Natural killer cell (primary cell): Measurements from ENCODE around the gene MLST8. TPM values are rescaled to one million over a fixed set of nuclear protein-coding genes. Genes with fewer than 3 reads are reported as not detected.

Source experiments
- ATAC-seq, 3 donors: fragments of 150-1000 bp in 2 of 3; fragments of 200-7000 bp in 1 of 3; cut with Tn5 transposase; 1 replicate in 1 of 3; 2 replicates in 2 of 3; pipeline ENCODE4 v1.10.0; 2021; ENCODE audit warnings: mild to moderate bottlenecking in 2 of 3, moderate library complexity in 2 of 3
- DNase-seq, 2 donors: peaks; one replicate each; pipeline versions ENCODE4 v3.0.0 to v3.0.0-alpha.2; 2013 to 2021; ENCODE audit warnings: mixed read lengths in 1 of 2
- H3K27ac ChIP-seq: one replicate; pipeline ENCODE4 v1.5.1; 2013; ENCODE audit warnings: mild to moderate bottlenecking, low read length
- H3K27me3 ChIP-seq: one replicate; pipeline ENCODE4 v1.6.1; 2013; ENCODE audit warnings: low read length; ENCODE audit not compliant: control insufficient read depth, insufficient read depth
- H3K36me3 ChIP-seq: one replicate; pipeline ENCODE4 v1.6.1; 2013; ENCODE audit warnings: low read length; ENCODE audit not compliant: control insufficient read depth, insufficient read depth
- H3K4me1 ChIP-seq: one replicate; pipeline ENCODE4 v1.6.1; 2013; ENCODE audit warnings: low read length; ENCODE audit not compliant: control insufficient read depth, insufficient read depth
- H3K4me3 ChIP-seq: one replicate; pipeline ENCODE4 v1.5.1; 2013; ENCODE audit warnings: low read length
- H3K9me3 ChIP-seq: one replicate; pipeline ENCODE4 v1.6.1; 2013; ENCODE audit warnings: low read length; ENCODE audit not compliant: control insufficient read depth, insufficient read depth
- H3K27ac Mint-ChIP-seq, 2 donors: one replicate each; pipeline ENCODE4 v1.8.0; 2022; ENCODE audit warnings: mild to moderate bottlenecking in 2 of 2, mixed read lengths in 2 of 2, moderate library complexity in 1 of 2
- H3K27me3 Mint-ChIP-seq, 2 donors: one replicate each; pipeline ENCODE4 v1.8.0; 2022; ENCODE audit warnings: low read depth in 2 of 2, mixed read lengths in 2 of 2
- H3K36me3 Mint-ChIP-seq: one replicate; pipeline ENCODE4 v1.8.0; 2022; ENCODE audit warnings: mixed read lengths
- H3K4me1 Mint-ChIP-seq, 2 donors: one replicate each; pipeline ENCODE4 v1.8.0; 2022; ENCODE audit warnings: mixed read lengths in 2 of 2
- H3K4me3 Mint-ChIP-seq: one replicate; pipeline ENCODE4 v1.8.0; 2022; ENCODE audit warnings: mild to moderate bottlenecking, moderate library complexity, mixed read lengths
- H3K9me3 Mint-ChIP-seq, 2 donors: one replicate each; pipeline ENCODE4 v1.8.0; 2022; ENCODE audit warnings: mixed read lengths in 2 of 2
- WGBS: methylation state at CpG from one replicate; pipeline ENCODE4 v1.1.7; 2013; ENCODE audit warnings: missing lambda C conversion rate; ENCODE audit not compliant: insufficient coverage; 5-methylcytosine and 5-hydroxymethylcytosine counted together
- intact Hi-C: fragments of 100-400 bp; cut with micrococcal nuclease; formaldehyde crosslinking; loops from one replicate; pipeline ENCODE4 v1.14.2; 2022
- total RNA-seq, 4 donors: library from RNA; stranded (reverse); fragments of 120-200 nt in 1 of 4; gene quantifications; one replicate each; pipeline versions ENCODE4 v1.2.3 to v1.2.4, GENCODE V29; 2013 to 2022
- TF ChIP-seq, protein P1 (sequence below): fragments of 200-600 bp; IDR thresholded peaks from one replicate; pipeline ENCODE4 v1.8.0; 2022; ENCODE audit warnings: antibody characterized with exemption

The MLST8 gene
- total RNA-seq, 3 donors from 2014 or later (not counting 1 experiment from before 2014, with no cell fraction given), result 19.7 to 30.2 (median 27.8) TPM

DNA sequence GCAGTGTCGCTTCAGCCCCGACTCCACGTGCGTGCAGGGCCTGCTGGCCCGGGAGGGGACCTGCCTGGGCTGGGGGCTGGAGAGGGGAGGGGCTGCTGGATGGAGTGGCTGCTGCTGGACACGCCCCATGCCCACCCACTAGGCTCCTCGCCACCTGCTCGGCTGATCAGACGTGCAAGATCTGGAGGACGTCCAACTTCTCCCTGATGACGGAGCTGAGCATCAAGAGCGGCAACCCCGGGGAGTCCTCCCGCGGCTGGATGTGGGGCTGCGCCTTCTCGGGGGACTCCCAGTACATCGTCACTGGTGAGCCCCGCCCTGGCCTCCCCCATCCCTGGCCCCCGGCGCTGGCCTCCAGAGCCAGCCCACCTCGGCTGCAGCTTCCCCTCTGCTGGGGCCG is 3.1 kb downstream of the MLST8 start:
- H3K27ac ChIP-seq, result no peak overlapping the region
- H3K4me1 Mint-ChIP-seq, result peaks cover 19 to 39% of the 10 kb centered on the region in 2 donors
- no peak overlapping the region for H3K4me3 Mint-ChIP-seq
- no peaks in the 10 kb centered on the region for H3K36me3 Mint-ChIP-seq
- intact Hi-C loops, result no loop called here
- no peak for DNase-seq
- H3K36me3 ChIP-seq, result peaks cover 31% of the 10 kb centered on the region
- TF ChIP-seq, protein P1, sequence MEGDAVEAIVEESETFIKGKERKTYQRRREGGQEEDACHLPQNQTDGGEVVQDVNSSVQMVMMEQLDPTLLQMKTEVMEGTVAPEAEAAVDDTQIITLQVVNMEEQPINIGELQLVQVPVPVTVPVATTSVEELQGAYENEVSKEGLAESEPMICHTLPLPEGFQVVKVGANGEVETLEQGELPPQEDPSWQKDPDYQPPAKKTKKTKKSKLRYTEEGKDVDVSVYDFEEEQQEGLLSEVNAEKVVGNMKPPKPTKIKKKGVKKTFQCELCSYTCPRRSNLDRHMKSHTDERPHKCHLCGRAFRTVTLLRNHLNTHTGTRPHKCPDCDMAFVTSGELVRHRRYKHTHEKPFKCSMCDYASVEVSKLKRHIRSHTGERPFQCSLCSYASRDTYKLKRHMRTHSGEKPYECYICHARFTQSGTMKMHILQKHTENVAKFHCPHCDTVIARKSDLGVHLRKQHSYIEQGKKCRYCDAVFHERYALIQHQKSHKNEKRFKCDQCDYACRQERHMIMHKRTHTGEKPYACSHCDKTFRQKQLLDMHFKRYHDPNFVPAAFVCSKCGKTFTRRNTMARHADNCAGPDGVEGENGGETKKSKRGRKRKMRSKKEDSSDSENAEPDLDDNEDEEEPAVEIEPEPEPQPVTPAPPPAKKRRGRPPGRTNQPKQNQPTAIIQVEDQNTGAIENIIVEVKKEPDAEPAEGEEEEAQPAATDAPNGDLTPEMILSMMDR, result no peak
- no peaks in the 10 kb centered on the region for H3K27me3 Mint-ChIP-seq
- H3K27me3 ChIP-seq, result no peaks in the 10 kb centered on the region
- WGBS, result 95% methylated on average over 23 of the region's 23 CpGs
- H3K27ac Mint-ChIP-seq, result no peak overlapping the region
- no peak overlapping the region for H3K4me3 ChIP-seq
- ATAC-seq, result no peak
- no peaks in the 10 kb centered on the region for H3K9me3 Mint-ChIP-seq
- H3K4me1 ChIP-seq, result peaks cover 32% of the 10 kb centered on the region
- H3K9me3 ChIP-seq, result no peaks in the 10 kb centered on the region

DNA sequence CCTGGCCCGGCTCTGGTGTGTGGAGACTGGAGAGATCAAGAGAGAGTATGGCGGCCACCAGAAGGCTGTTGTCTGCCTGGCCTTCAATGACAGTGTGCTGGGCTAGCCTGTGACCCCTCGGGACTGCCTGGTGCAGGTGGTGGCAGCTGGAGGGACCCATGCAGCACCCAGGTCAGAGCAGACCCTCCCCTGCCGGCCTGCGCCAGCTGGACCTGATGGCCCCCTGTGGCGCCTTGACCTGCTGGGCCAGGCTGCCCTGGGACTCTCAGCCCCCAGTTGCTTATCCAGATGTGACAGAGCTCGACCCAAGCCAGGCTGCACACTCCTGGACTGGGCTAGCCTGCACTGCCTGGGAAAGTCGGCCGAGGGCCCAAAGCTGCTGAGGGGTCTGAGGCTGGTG is 3.5 kb downstream of the MLST8 start:
- H3K27ac ChIP-seq, result no peak overlapping the region
- H3K9me3 ChIP-seq, result no peaks in the 10 kb centered on the region
- Mint-ChIP-seq H3K4me3 (no peak overlapping the region), H3K27ac (no peak overlapping the region), H3K4me1 (peaks cover 19 to 39% of the 10 kb centered on the region in 2 donors), H3K9me3 (no peaks in the 10 kb centered on the region), H3K36me3 (no peaks in the 10 kb centered on the region), H3K27me3 (no peaks in the 10 kb centered on the region)
- peaks cover 37% of the 10 kb centered on the region for H3K4me1 ChIP-seq
- ATAC-seq (no peak), DNase-seq (no peak)
- H3K27me3 ChIP-seq, result no peaks in the 10 kb centered on the region
- H3K36me3 ChIP-seq, result peaks cover 31% of the 10 kb centered on the region
- H3K4me3 ChIP-seq, result no peak overlapping the region
- intact Hi-C loops, result no loop called here
- WGBS, result 98% methylated on average over 9 of the region's 9 CpGs
- TF ChIP-seq, protein P1, result no peak

DNA sequence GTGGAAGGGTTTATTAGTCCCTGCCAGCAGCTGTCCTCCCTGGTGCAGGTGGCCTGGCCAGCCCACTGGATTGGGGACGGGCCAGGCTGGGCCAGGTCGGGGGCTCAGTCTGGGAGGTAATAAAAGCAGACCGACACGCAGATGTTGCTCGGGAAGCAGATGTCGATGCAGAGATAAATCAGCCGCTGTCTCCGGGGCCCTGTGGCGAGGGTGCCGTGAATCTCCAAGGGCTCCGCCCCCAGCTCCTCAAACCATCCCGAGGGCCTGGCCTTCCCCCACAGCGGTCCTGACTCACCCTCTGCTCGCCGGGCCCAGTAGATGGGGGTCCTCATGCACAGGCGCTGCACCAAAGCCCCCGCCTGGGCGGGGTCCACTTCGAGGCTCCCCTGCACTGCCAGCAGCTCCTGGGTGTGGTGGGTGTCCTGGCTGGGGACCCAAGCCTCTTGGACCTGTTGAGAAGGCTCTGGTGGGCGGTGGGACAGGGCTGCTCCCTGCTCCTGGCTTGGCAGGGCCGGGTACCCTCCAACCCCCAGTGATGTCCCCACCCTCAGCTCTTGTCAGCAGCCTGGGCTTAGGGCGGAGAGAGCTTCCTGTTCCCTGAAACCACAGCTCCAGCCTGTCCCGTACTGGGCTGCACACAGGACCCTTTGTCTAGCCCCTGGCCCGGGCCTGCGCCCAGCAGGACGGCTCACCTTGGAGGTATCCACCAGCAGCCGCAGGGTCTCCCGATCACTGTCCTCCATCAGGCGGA is 4.2 kb downstream of the MLST8 start:
- ATAC-seq (no peak), DNase-seq (no peak)
- no peak overlapping the region for H3K27ac ChIP-seq
- H3K9me3 ChIP-seq, result no peaks in the 10 kb centered on the region
- H3K4me1 ChIP-seq, result peaks cover 39% of the 10 kb centered on the region
- H3K4me3 ChIP-seq, result no peak overlapping the region
- WGBS, result 94% methylated on average over 29 of the region's 29 CpGs
- no peaks in the 10 kb centered on the region for H3K36me3 Mint-ChIP-seq
- H3K4me1 Mint-ChIP-seq, result peaks cover 17 to 35% of the 10 kb centered on the region in 2 donors
- H3K36me3 ChIP-seq, result peaks cover 31% of the 10 kb centered on the region
- H3K9me3 Mint-ChIP-seq, result no peaks in the 10 kb centered on the region
- intact Hi-C loops, result loop anchor here (10.0 kb wide), 1 partner anchor 55 kb away; the partner anchor contains the start of gene TRAF7
- no peaks in the 10 kb centered on the region for H3K27me3 Mint-ChIP-seq
- no peak overlapping the region for H3K27ac Mint-ChIP-seq
- TF ChIP-seq, protein P1, result no peak
- H3K4me3 Mint-ChIP-seq, result no peak overlapping the region
- H3K27me3 ChIP-seq, result no peaks in the 10 kb centered on the region

DNA sequence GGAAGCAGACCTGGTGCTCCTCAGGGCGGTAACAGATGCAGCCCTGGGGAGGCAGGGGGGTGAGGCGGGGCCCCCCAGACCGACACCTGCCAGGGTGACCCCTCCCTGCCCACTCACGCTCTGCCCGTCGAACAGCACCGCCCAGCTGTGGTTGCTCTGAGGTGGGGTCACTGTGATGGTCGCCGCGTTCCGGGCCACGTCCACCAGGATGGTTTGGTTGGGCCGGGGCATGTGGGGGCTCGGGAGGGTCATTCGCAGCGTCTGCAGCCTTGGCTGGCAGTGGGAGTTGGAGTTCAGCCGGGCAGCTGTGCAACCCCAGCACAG is 4.7 kb downstream of the MLST8 start:
- no peaks in the 10 kb centered on the region for H3K9me3 ChIP-seq
- Mint-ChIP-seq H3K9me3 (no peaks in the 10 kb centered on the region), H3K27me3 (no peaks in the 10 kb centered on the region), H3K4me1 (peaks cover 13 to 31% of the 10 kb centered on the region in 2 donors), H3K36me3 (no peaks in the 10 kb centered on the region), H3K4me3 (no peak overlapping the region), H3K27ac (no peak overlapping the region)
- peaks cover 31% of the 10 kb centered on the region for H3K36me3 ChIP-seq
- 95% methylated on average over 17 of the region's 17 CpGs for whole genome bisulfite sequencing
- no peaks in the 10 kb centered on the region for H3K27me3 ChIP-seq
- DNase-seq (no peak), ATAC-seq (no peak)
- H3K4me1 ChIP-seq, result peaks cover 34% of the 10 kb centered on the region
- intact Hi-C loops, result loop anchor here (10.0 kb wide), 1 partner anchor 55 kb away; the partner anchor contains the start of gene TRAF7
- TF ChIP-seq, protein P1, result no peak
- H3K4me3 ChIP-seq, result no peak overlapping the region
- H3K27ac ChIP-seq, result no peak overlapping the region
